Hepatocyte (in vitro differentiated cells): ENCODE results near the gene TEKT2.

ENCODE experiments used
- EZH2 ChIP-seq: fragments of 200-600 bp; sonication (generic); IDR thresholded peaks from 2 replicates; pipeline ENCODE4 v1.6.1; 2016; ENCODE audit warnings: antibody characterized with exemption, mild to moderate bottlenecking, borderline replicate concordance
- EZH2phosphoT487 ChIP-seq: fragments of 200-600 bp; sonication (generic); IDR thresholded peaks from one replicate; pipeline ENCODE4 v1.6.1; 2018; ENCODE audit warnings: antibody characterized with exemption, mild to moderate bottlenecking, low read depth, moderate library complexity; ENCODE audit not compliant: unreplicated experiment, severe bottlenecking
- TF ChIP-seq, protein P1 (sequence below): fragments of 200-600 bp; sonication (generic); IDR thresholded peaks from 2 replicates; pipeline ENCODE4 v1.5.1; 2016; ENCODE audit warnings: antibody characterized with exemption, mild to moderate bottlenecking; ENCODE audit not compliant: poor library complexity

DNA sequence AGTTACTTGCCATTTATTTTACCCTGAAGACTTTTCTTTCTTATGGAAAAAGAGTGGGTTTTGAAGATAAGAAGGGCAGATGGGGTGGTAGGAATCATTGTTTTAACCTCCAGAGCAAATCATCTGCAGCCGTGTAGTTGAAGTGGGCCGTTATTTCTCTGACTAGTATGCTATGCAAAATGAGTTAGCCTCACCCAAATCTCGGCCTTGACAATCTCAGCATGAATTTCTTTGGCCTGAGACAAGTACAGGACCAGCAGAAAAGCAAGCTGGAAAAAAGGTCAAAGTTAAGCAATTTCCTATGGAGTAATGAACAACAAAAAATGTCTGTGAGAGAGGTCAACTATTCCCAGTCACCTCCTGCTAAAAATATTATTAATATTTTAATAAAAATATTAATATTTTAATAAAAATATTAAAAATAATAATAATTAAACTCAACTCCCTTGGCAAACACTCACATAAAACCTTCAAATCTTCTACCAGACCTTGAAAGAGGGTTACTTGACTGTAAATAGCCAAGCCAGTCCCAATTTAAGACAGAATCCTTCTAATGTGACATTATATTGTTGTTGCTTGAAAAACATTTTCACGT, 6.8 kb upstream of the TEKT2 start:
- TF ChIP-seq, protein P1, sequence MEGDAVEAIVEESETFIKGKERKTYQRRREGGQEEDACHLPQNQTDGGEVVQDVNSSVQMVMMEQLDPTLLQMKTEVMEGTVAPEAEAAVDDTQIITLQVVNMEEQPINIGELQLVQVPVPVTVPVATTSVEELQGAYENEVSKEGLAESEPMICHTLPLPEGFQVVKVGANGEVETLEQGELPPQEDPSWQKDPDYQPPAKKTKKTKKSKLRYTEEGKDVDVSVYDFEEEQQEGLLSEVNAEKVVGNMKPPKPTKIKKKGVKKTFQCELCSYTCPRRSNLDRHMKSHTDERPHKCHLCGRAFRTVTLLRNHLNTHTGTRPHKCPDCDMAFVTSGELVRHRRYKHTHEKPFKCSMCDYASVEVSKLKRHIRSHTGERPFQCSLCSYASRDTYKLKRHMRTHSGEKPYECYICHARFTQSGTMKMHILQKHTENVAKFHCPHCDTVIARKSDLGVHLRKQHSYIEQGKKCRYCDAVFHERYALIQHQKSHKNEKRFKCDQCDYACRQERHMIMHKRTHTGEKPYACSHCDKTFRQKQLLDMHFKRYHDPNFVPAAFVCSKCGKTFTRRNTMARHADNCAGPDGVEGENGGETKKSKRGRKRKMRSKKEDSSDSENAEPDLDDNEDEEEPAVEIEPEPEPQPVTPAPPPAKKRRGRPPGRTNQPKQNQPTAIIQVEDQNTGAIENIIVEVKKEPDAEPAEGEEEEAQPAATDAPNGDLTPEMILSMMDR = no peak
- no peak for TF ChIP-seq EZH2
- TF ChIP-seq EZH2phosphoT487 = no peak
